Measurements from ENCODE around the gene OR2T34. TPM values are rescaled to one million over a fixed set of nuclear protein-coding genes. Genes with fewer than 3 reads are reported as not detected.
"Not testable (repeated sequence)": the region's sequence is repeated elsewhere in the genome, so short reads cannot be mapped to it uniquely, and the experiment has no call there.

Gene OR2T34
- total RNA-seq, 1 experiment from 2014 or later: not detected

DNA sequence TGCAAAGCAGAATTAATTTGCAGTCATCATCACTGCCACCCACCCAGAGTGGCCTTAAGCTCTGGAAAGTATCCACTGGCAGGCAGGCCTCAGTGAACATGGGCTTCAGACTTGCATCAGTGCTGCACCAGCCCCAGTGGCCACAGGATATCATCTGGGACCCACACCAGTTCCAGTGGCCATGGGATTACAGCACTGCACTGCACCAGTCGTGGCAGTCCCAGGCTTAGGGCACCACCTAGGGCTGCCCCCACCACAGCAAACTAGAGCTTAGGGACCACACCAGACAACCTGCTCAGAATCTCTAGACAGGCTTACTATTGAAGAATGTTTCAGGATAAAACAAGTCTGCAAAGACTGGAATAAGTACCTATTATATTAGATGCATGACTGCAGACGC, 27.2 kb downstream of the OR2T34 start:
- H3K27me3 Mint-ChIP-seq (ENCODE audit: low read depth); H4K5ac ChIP-seq (ENCODE audit: insufficient read length, low read depth, low read length); H2BK12ac ChIP-seq (ENCODE audit: insufficient read length, low read depth, low read length); H3K56ac ChIP-seq (ENCODE audit: insufficient read length, low read depth, low read length); H3K9me3 ChIP-seq (ENCODE audit: control insufficient read depth, low read depth, low read length); H2BK5ac ChIP-seq (ENCODE audit: insufficient read length, low read length); H2AK5ac ChIP-seq (ENCODE audit: insufficient read length, low read length); H3K4me3 Mint-ChIP-seq; H3K36me3 Mint-ChIP-seq (ENCODE audit: insufficient read depth in 1 of 3, low read depth in 3 of 3); H3K27ac ChIP-seq (ENCODE audit: insufficient read length, low read depth, low read length); H3K79me1 ChIP-seq (ENCODE audit: insufficient read depth, low read depth, low read length, poor library complexity, severe bottlenecking); H3K14ac ChIP-seq (ENCODE audit: insufficient read depth, low read length); H3K9me3 Mint-ChIP-seq; H3K23me2 ChIP-seq (ENCODE audit: insufficient read length, low read depth, low read length, poor library complexity, severe bottlenecking); H2BK20ac ChIP-seq (ENCODE audit: low read depth, low read length, poor library complexity, severe bottlenecking); H3K79me2 ChIP-seq (ENCODE audit: insufficient read depth, low read length); H4K20me1 ChIP-seq (ENCODE audit: control insufficient read depth, insufficient read depth, insufficient read length); H4K91ac ChIP-seq (ENCODE audit: insufficient read length, low read depth, low read length); H3K18ac ChIP-seq (ENCODE audit: insufficient read length, low read depth, low read length); H2BK120ac ChIP-seq (ENCODE audit: low read depth, low read length, poor library complexity, severe bottlenecking); H4K8ac ChIP-seq (replicated peaks; ENCODE audit: insufficient read length, low read depth, low read length); H2AFZ ChIP-seq (ENCODE audit: low read length); DNase-seq; H3K27ac Mint-ChIP-seq; H3K4me2 ChIP-seq (ENCODE audit: insufficient read depth, insufficient read length, low read length); H3T11ph ChIP-seq (ENCODE audit: low read length); H2BK15ac ChIP-seq (ENCODE audit: low read depth, low read length); H3K27me3 ChIP-seq (ENCODE audit: insufficient read depth, low read length); H3K4ac ChIP-seq (ENCODE audit: low read depth, low read length); H3K4me1 ChIP-seq (ENCODE audit: insufficient read depth, low read length); H3K9ac ChIP-seq (ENCODE audit: extremely low read depth, insufficient read length, low read length); H3K23ac ChIP-seq (ENCODE audit: insufficient read length, low read depth, low read length); H3K4me1 Mint-ChIP-seq: not testable (repeated sequence)
- no CpG with 5 or more reads among the region's 2 CpGs for WGBS (ENCODE audit: extremely low coverage, insufficient read length, low lambda C conversion rate)

- H4K8ac ChIP-seq (replicated peaks; ENCODE audit: insufficient read length, low read depth, low read length); H2BK20ac ChIP-seq (ENCODE audit: low read depth, low read length, poor library complexity, severe bottlenecking); H3K18ac ChIP-seq (ENCODE audit: insufficient read length, low read depth, low read length); H3K4me3 Mint-ChIP-seq; H3K56ac ChIP-seq (ENCODE audit: insufficient read length, low read depth, low read length); H2AK5ac ChIP-seq (ENCODE audit: insufficient read length, low read length); H2BK5ac ChIP-seq (ENCODE audit: insufficient read length, low read length); H3K27me3 ChIP-seq (ENCODE audit: insufficient read depth, low read length); H3K9me3 ChIP-seq (ENCODE audit: control insufficient read depth, low read depth, low read length); H3K79me1 ChIP-seq (ENCODE audit: insufficient read depth, low read depth, low read length, poor library complexity, severe bottlenecking); H3K9ac ChIP-seq (ENCODE audit: extremely low read depth, insufficient read length, low read length); H2BK15ac ChIP-seq (ENCODE audit: low read depth, low read length); H3K14ac ChIP-seq (ENCODE audit: insufficient read depth, low read length); H3K79me2 ChIP-seq (ENCODE audit: insufficient read depth, low read length); H3K4me1 Mint-ChIP-seq; H2AFZ ChIP-seq (ENCODE audit: low read length); H4K20me1 ChIP-seq (ENCODE audit: control insufficient read depth, insufficient read depth, insufficient read length); H3K36me3 Mint-ChIP-seq (ENCODE audit: insufficient read depth in 1 of 3, low read depth in 3 of 3); H3K27me3 Mint-ChIP-seq (ENCODE audit: low read depth); H2BK120ac ChIP-seq (ENCODE audit: low read depth, low read length, poor library complexity, severe bottlenecking); H3T11ph ChIP-seq (ENCODE audit: low read length); DNase-seq; H4K91ac ChIP-seq (ENCODE audit: insufficient read length, low read depth, low read length); H3K9me3 Mint-ChIP-seq; H3K4me2 ChIP-seq (ENCODE audit: insufficient read depth, insufficient read length, low read length); H4K5ac ChIP-seq (ENCODE audit: insufficient read length, low read depth, low read length); H3K23ac ChIP-seq (ENCODE audit: insufficient read length, low read depth, low read length); H3K4ac ChIP-seq (ENCODE audit: low read depth, low read length); H3K4me1 ChIP-seq (ENCODE audit: insufficient read depth, low read length); H3K27ac ChIP-seq (ENCODE audit: insufficient read length, low read depth, low read length); H3K27ac Mint-ChIP-seq; H2BK12ac ChIP-seq (ENCODE audit: insufficient read length, low read depth, low read length); H3K23me2 ChIP-seq (ENCODE audit: insufficient read length, low read depth, low read length, poor library complexity, severe bottlenecking): not testable (repeated sequence)
Measured at GRCh38 chr1:248537449-248537848, 37.1 kb downstream of the OR2T34 start.

Other genes with a start within 250 kb of the OR2T34 start
- not detected in 2 replicates for gene OR14C36, start 226.0 kb downstream of the OR2T34 start, total RNA-seq (2021)
- gene OR2T4, start 213.1 kb downstream of the OR2T34 start, total RNA-seq (2021): not detected in 2 replicates
- not detected in 2 replicates for gene OR2T6, start 199.0 kb downstream of the OR2T34 start, total RNA-seq (2021)
- gene OR2T1, start 171.7 kb downstream of the OR2T34 start, total RNA-seq (2021): not detected in 2 replicates
- gene OR2T2, start 129.1 kb downstream of the OR2T34 start, total RNA-seq (2021): not detected in 2 replicates
- not detected in 2 replicates for gene OR2T3, start 101.4 kb downstream of the OR2T34 start, total RNA-seq (2021)
- not detected in 2 replicates for gene OR2T5, start 86.2 kb downstream of the OR2T34 start, total RNA-seq (2021)
- not detected in 2 replicates for gene OR2G6, start 66.7 kb downstream of the OR2T34 start, total RNA-seq (2021)
- gene OR2T29, start 12.0 kb downstream of the OR2T34 start, total RNA-seq (2021): not detected in 2 replicates
- not detected in 2 replicates for gene OR2T10, start 22.9 kb upstream of the OR2T34 start, total RNA-seq (2021)
- not detected in 2 replicates for gene OR2T11, start 60.3 kb upstream of the OR2T34 start, total RNA-seq (2021)
- gene OR2T35, start 70.5 kb upstream of the OR2T34 start, total RNA-seq (2021): not detected in 2 replicates
- gene OR2T27, start 80.8 kb upstream of the OR2T34 start, total RNA-seq (2021): not detected in 2 replicates
- not detected in 2 replicates for gene OR14I1, start 128.0 kb upstream of the OR2T34 start, total RNA-seq (2021)
- gene LYPD8, start 181.0 kb upstream of the OR2T34 start, total RNA-seq (2021): not detected in 2 replicates